ENCODE results near the gene BPIFB6. TPM values are rescaled to one million over a fixed set of nuclear protein-coding genes. Genes with fewer than 3 reads are reported as not detected.

The BPIFB6 gene
- total RNA-seq, 2 donors from 2014 or later = not detected

DNA sequence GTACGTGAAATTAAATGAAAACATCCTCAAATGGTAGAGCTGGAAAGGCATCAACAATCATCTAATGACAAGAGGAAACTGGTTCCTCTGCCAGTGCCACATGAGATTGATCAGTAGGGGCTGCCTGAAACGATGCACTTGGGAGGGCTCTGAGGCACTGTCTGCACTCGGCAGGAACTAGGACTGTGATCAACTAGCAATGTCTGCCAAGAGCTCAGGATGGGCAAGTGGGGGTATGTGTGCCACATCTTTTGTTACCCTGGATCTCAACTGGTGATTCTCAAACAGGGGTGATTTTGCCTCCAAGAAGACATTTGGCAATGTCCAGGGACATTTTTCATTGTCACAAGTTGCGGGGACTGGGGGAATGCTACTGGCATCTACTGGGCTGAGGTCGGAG, 1.9 kb downstream of the BPIFB6 start:
- Histone ChIP-seq H3K9me3 (no peaks in the 10 kb centered on the region), H3K4me1 (no peaks in the 10 kb centered on the region), H3K4me3 (no peak overlapping the region), H3K27me3 (no peaks in the 10 kb centered on the region), H3K36me3 (no peaks in the 10 kb centered on the region), H3K9ac (ENCODE audit: low read depth in 2 of 2, low read length in 2 of 2) (no peak overlapping the region), H3K27ac (no peak overlapping the region)
- TF ChIP-seq, protein P1, sequence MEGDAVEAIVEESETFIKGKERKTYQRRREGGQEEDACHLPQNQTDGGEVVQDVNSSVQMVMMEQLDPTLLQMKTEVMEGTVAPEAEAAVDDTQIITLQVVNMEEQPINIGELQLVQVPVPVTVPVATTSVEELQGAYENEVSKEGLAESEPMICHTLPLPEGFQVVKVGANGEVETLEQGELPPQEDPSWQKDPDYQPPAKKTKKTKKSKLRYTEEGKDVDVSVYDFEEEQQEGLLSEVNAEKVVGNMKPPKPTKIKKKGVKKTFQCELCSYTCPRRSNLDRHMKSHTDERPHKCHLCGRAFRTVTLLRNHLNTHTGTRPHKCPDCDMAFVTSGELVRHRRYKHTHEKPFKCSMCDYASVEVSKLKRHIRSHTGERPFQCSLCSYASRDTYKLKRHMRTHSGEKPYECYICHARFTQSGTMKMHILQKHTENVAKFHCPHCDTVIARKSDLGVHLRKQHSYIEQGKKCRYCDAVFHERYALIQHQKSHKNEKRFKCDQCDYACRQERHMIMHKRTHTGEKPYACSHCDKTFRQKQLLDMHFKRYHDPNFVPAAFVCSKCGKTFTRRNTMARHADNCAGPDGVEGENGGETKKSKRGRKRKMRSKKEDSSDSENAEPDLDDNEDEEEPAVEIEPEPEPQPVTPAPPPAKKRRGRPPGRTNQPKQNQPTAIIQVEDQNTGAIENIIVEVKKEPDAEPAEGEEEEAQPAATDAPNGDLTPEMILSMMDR (IDR thresholded peaks at IDR 0.05) = no peak
- intact Hi-C loops (cut with DNase I) = no loop called here
- DNase-seq = no peak

DNA sequence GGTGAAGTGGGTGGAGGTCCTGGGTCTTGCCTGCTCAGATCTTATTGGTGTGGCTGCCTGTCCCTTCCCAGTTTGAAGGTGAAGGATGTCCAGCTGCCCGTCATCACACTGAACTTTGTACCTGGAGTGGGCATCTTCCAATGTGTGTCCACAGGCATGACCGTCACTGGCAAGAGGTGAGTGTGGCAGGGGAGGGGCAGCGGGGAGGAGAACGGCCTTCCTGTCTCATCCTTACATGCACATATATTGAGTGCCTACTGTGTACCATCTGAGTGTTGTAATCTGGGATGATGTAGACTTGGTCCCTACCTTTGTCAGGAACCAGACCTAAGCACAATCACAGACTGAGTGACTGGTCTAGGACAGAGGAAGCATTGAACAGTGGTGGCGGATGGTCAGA, 2.7 kb downstream of the BPIFB6 start:
- H3K27ac ChIP-seq = no peak overlapping the region
- DNase-seq = no peak
- no peaks in the 10 kb centered on the region for H3K27me3 ChIP-seq
- H3K4me3 ChIP-seq = no peak overlapping the region
- TF ChIP-seq, protein P1 (IDR thresholded peaks at IDR 0.05) = no peak
- H3K4me1 ChIP-seq = no peaks in the 10 kb centered on the region
- no peaks in the 10 kb centered on the region for H3K9me3 ChIP-seq
- no peaks in the 10 kb centered on the region for H3K36me3 ChIP-seq
- H3K9ac ChIP-seq (ENCODE audit: low read depth in 2 of 2, low read length in 2 of 2) = no peak overlapping the region
- intact Hi-C loops (cut with DNase I) = no loop called here

DNA sequence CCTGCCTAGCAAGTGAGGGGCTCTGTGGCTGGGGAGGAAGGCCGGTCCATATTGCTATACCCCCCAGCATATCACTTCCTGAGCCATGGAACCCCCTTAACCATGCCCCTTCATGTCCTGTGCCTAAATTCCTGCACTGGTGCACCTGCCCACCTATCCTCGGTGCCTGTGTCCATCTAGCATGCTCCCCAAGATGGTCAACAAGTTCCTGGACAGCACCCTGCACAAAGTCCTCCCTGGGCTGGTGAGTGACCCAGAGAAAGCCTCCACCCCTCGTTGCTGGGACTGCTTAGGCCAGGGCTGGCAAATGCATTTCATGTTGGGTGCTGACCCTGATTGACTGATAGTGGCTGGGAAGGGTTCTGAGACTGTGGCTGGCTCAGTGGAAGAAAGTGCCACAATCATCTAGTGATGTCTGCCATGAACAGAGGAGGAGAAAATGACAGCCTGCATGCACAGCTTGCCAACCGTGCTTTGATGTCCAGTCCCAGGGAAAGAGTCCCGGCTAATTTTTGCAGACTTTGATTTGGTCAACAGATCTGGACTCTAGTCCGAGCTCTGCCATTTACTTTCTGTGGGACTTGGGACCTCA, 3.5 kb downstream of the BPIFB6 start:
- TF ChIP-seq, protein P1 (IDR thresholded peaks at IDR 0.05) = no peak
- Histone ChIP-seq H3K9ac (ENCODE audit: low read depth in 2 of 2, low read length in 2 of 2) (no peak overlapping the region), H3K9me3 (no peaks in the 10 kb centered on the region), H3K27ac (no peak overlapping the region), H3K4me1 (no peaks in the 10 kb centered on the region), H3K27me3 (no peaks in the 10 kb centered on the region), H3K36me3 (no peaks in the 10 kb centered on the region), H3K4me3 (no peak overlapping the region)
- intact Hi-C loops (cut with DNase I) = no loop called here
- no peak for DNase-seq

DNA sequence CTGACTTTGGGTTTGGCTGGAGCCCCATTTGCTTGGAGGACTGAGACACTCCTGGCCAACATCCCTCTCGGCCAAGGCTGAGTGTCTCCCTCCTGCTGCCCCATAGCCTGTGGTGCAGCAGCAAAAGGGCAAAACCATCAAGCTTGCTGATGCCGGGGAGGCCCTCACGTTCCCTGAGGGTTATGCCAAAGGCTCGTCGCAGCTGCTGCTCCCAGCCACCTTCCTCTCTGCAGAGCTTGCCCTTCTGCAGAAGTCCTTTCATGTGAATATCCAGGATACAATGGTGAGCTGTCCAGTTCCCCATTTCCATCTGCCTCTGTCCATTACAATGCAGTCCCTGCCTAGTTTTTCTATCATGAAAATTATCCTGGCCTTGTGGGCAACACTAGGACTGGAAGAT, 6.0 kb downstream of the BPIFB6 start:
- Histone ChIP-seq H3K4me1 (no peaks in the 10 kb centered on the region), H3K4me3 (no peak overlapping the region), H3K27me3 (no peaks in the 10 kb centered on the region), H3K27ac (no peak overlapping the region), H3K36me3 (no peaks in the 10 kb centered on the region), H3K9me3 (no peaks in the 10 kb centered on the region), H3K9ac (ENCODE audit: low read depth in 2 of 2, low read length in 2 of 2) (no peak overlapping the region)
- no peak for DNase-seq
- intact Hi-C loops (cut with DNase I) = no loop called here
- TF ChIP-seq, protein P1 (IDR thresholded peaks at IDR 0.05) = no peak

DNA sequence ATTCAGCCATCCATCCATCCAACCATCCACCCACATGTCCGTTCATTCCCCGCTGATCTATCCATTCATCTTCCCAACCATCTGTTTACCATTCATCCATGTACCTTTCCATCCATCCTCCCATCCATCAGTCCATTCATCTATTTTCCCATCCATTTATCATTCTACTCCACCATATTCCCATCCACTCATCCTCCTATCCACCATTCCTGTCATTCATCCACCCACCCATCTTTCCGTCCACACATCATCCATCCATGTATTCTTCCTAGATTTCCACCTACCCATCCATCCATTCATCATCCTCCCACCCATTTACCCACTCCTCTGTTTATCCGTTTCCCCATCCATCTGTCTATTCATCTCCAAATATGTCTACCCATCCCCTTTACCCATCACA, 6.8 kb downstream of the BPIFB6 start:
- intact Hi-C loops (cut with DNase I) = no loop called here
- DNase-seq = no peak
- Histone ChIP-seq H3K9ac (ENCODE audit: low read depth in 2 of 2, low read length in 2 of 2) (no peak overlapping the region), H3K36me3 (no peaks in the 10 kb centered on the region), H3K27me3 (no peaks in the 10 kb centered on the region), H3K4me3 (no peak overlapping the region), H3K9me3 (no peaks in the 10 kb centered on the region), H3K27ac (no peak overlapping the region), H3K4me1 (no peaks in the 10 kb centered on the region)
- TF ChIP-seq, protein P1 (IDR thresholded peaks at IDR 0.05) = no peak
